HUES64 (cell line): ENCODE results near the gene NR4A1.

Source experiments
- H3K27ac ChIP-seq: 2 replicates; pipeline ENCODE4 v1.7.0; 2013; ENCODE audit warnings: low read depth, low read length, inconsistent platforms
- H3K27me3 ChIP-seq: 2 replicates; pipeline ENCODE4 v1.6.1; 2013; ENCODE audit warnings: mild to moderate bottlenecking, low read length; ENCODE audit not compliant: insufficient read depth
- H3K36me3 ChIP-seq: 2 replicates; pipeline ENCODE4 v1.6.1; 2013; ENCODE audit warnings: mild to moderate bottlenecking, low read length; ENCODE audit not compliant: insufficient read depth
- H3K4me1 ChIP-seq: 2 replicates; pipeline ENCODE4 v1.6.1; 2013; ENCODE audit warnings: mild to moderate bottlenecking, low read length, moderate library complexity; ENCODE audit not compliant: insufficient read depth
- H3K4me3 ChIP-seq: 2 replicates; pipeline ENCODE4 v1.5.1; 2013; ENCODE audit warnings: mild to moderate bottlenecking, low read length, moderate library complexity
- H3K9ac ChIP-seq: 2 replicates; pipeline ENCODE4 v1.6.1; 2013; ENCODE audit warnings: mild to moderate bottlenecking, low read depth, low read length
- H3K9me3 ChIP-seq: 2 replicates; pipeline ENCODE4 v1.6.1; 2013; ENCODE audit warnings: low read depth, low read length; ENCODE audit not compliant: insufficient read depth
- WGBS: fragments of 150-250, 120-280 bp; methylation state at CpG from one replicate; pipeline ENCODE4 v1.1.7; 2013; ENCODE audit warnings: missing lambda C conversion rate; 5-methylcytosine and 5-hydroxymethylcytosine counted together

Gene NR4A1

GRCh38 chr12:52054833-52055730 lies 3.8 kb downstream of the NR4A1 start:
- H3K4me3 ChIP-seq, result no peak overlapping the region
- H3K27me3 ChIP-seq, result peaks cover 28% of the 10 kb centered on the region
- no peaks in the 10 kb centered on the region for H3K9me3 ChIP-seq
- H3K36me3 ChIP-seq, result peaks cover 8% of the 10 kb centered on the region
- H3K27ac ChIP-seq, result no peak overlapping the region
- 93% methylated on average over 20 of the region's 21 CpGs for WGBS
- peaks cover 10% of the 10 kb centered on the region; the same call in 1 of the 2 replicates for H3K4me1 ChIP-seq
- no peak overlapping the region for H3K9ac ChIP-seq

- WGBS, result 91% methylated on average over 27 of the region's 27 CpGs
- Histone ChIP-seq H3K36me3 (peaks cover 8% of the 10 kb centered on the region), H3K9me3 (no peaks in the 10 kb centered on the region), H3K27ac (no peak overlapping the region), H3K4me3 (no peak overlapping the region), H3K4me1 (peaks cover 6% of the 10 kb centered on the region; the same call in 1 of the 2 replicates), H3K9ac (no peak overlapping the region), H3K27me3 (peaks cover 19% of the 10 kb centered on the region)
Measured at GRCh38 chr12:52055731-52056711, 4.8 kb downstream of the NR4A1 start.

- peaks cover under 1% of the 10 kb centered on the region; the same call in 1 of the 2 replicates for H3K4me1 ChIP-seq
- no peak overlapping the region for H3K27ac ChIP-seq
- H3K27me3 ChIP-seq, result peaks cover 11% of the 10 kb centered on the region
- no peaks in the 10 kb centered on the region for H3K9me3 ChIP-seq
- 92% methylated on average over 23 of the region's 23 CpGs for WGBS
- H3K4me3 ChIP-seq, result no peak overlapping the region
- H3K9ac ChIP-seq, result no peak overlapping the region
- peaks cover 8% of the 10 kb centered on the region for H3K36me3 ChIP-seq
Measured at GRCh38 chr12:52056801-52057637, 5.8 kb downstream of the NR4A1 start.

- no peaks in the 10 kb centered on the region for H3K9me3 ChIP-seq
- no peak overlapping the region for H3K9ac ChIP-seq
- H3K4me1 ChIP-seq, result no peaks in the 10 kb centered on the region
- H3K36me3 ChIP-seq, result peaks cover 8% of the 10 kb centered on the region
- 90% methylated on average over 14 of the region's 14 CpGs for WGBS
- H3K4me3 ChIP-seq, result no peak overlapping the region
- no peak overlapping the region for H3K27ac ChIP-seq
- peaks cover 2% of the 10 kb centered on the region for H3K27me3 ChIP-seq
Measured at GRCh38 chr12:52057638-52058576, 6.7 kb downstream of the NR4A1 start.

- peaks cover 8% of the 10 kb centered on the region for H3K36me3 ChIP-seq
- H3K9ac ChIP-seq, result no peak overlapping the region
- H3K27ac ChIP-seq, result no peak overlapping the region
- H3K9me3 ChIP-seq, result no peaks in the 10 kb centered on the region
- no peaks in the 10 kb centered on the region for H3K27me3 ChIP-seq
- H3K4me3 ChIP-seq, result no peak overlapping the region
- no peaks in the 10 kb centered on the region for H3K4me1 ChIP-seq
- 91% methylated on average over 24 of the region's 25 CpGs for WGBS
Measured at GRCh38 chr12:52058631-52059361, 7.6 kb downstream of the NR4A1 start.

GRCh38 chr12:52059582-52060497 lies 8.6 kb downstream of the NR4A1 start:
- H3K4me3 ChIP-seq, result no peak overlapping the region
- H3K36me3 ChIP-seq, result peaks cover 8% of the 10 kb centered on the region
- H3K9me3 ChIP-seq, result no peaks in the 10 kb centered on the region
- WGBS, result 79% methylated on average over 11 of the region's 12 CpGs
- H3K27ac ChIP-seq, result no peak overlapping the region
- H3K27me3 ChIP-seq, result no peaks in the 10 kb centered on the region
- no peaks in the 10 kb centered on the region for H3K4me1 ChIP-seq
- H3K9ac ChIP-seq, result no peak overlapping the region

- Histone ChIP-seq H3K4me1 (no peaks in the 10 kb centered on the region), H3K9me3 (no peaks in the 10 kb centered on the region), H3K27me3 (no peaks in the 10 kb centered on the region; the same call in 1 of the 2 replicates), H3K9ac (no peak overlapping the region), H3K36me3 (peaks cover 8% of the 10 kb centered on the region), H3K4me3 (no peak overlapping the region), H3K27ac (no peak overlapping the region)
- WGBS, result 87% methylated on average over 14 of the region's 14 CpGs
Measured at GRCh38 chr12:52060498-52061177, 9.4 kb downstream of the NR4A1 start.

- Histone ChIP-seq H3K36me3 (peaks cover 8% of the 10 kb centered on the region), H3K4me3 (no peak overlapping the region), H3K9ac (no peak overlapping the region), H3K9me3 (no peaks in the 10 kb centered on the region), H3K4me1 (no peaks in the 10 kb centered on the region), H3K27me3 (no peaks in the 10 kb centered on the region; the same call in 1 of the 2 replicates), H3K27ac (no peak overlapping the region)
- WGBS, result 74% methylated on average over 12 of the region's 12 CpGs
Measured at GRCh38 chr12:52061470-52062166, 10.4 kb downstream of the NR4A1 start.
